ENCODE results near the gene SCAF4. TPM values are rescaled to one million over a fixed set of nuclear protein-coding genes. Genes with fewer than 3 reads are reported as not detected.

Gene SCAF4
- total and polyA plus RNA-seq, 9 of the 15 experiments (the other 6 are each of a cell fraction or from before 2014, with no cell fraction given) = 2.3 to 55.7 (median 17.2) TPM

GRCh38 chr21:31624181-31624580 lies 107.7 kb downstream of the SCAF4 start (continued):
- TF ChIP-seq ZNF75A (CRISPR knock-in tag; IDR thresholded peaks at IDR 0.05) (no peak), ZNF76 (CRISPR knock-in tag; IDR thresholded peaks at IDR 0.05; ENCODE audit: borderline replicate concordance) (no peak), HINFP (tag; conservative IDR thresholded peaks at IDR 0.05; ENCODE audit: low read depth) (no peak), RERE (CRISPR knock-in tag; IDR thresholded peaks at IDR 0.05; ENCODE audit: borderline replicate concordance) (no peak), MAX (CRISPR knock-in tag; IDR thresholded peaks at IDR 0.05) (no peak), POLR3A (IDR thresholded peaks at IDR 0.05; ENCODE audit: borderline replicate concordance, extremely low read depth, insufficient read depth, insufficient read length) (no peak), SLC30A9 (CRISPR knock-in tag; IDR thresholded peaks at IDR 0.05) (no peak), ZNF253 (CRISPR knock-in tag; conservative IDR thresholded peaks at IDR 0.05) (no peak), ZNF41 (CRISPR knock-in tag; conservative IDR thresholded peaks at IDR 0.05) (no peak)

Data from K562 (cell line).